Fibroblast of the aortic adventitia (primary cell): Measurements from ENCODE around the gene FAM81B. TPM values are rescaled to one million over a fixed set of nuclear protein-coding genes. Genes with fewer than 3 reads are reported as not detected.

Source experiments
- DNase-seq: peaks from one replicate; pipeline ENCODE4 v3.0.0-alpha.2; 2010; ENCODE audit warnings: low read depth
- H3K4me3 ChIP-seq: 2 replicates; pipeline ENCODE4 v1.5.1; 2011; ENCODE audit warnings: low read depth, mild to moderate bottlenecking, control low read depth, low read length, moderate library complexity
- CTCF ChIP-seq: IDR thresholded peaks from 2 replicates; pipeline ENCODE4 v1.5.1; 2011; ENCODE audit warnings: mild to moderate bottlenecking, low read length, control low read depth, inconsistent platforms; ENCODE audit not compliant: insufficient read depth
- total RNA-seq: library from RNA; depleted of rRNA; stranded (reverse); fragments of >200 nt; gene quantifications from 2 replicates; pipeline ENCODE4 v1.2.3, GENCODE V29; 2012; ENCODE audit warnings: low replicate concordance

FAM81B gene
- total RNA-seq, 1 donor: not detected

- TF ChIP-seq CTCF: no peak
- DNase-seq: no peak
- no peak overlapping the region for H3K4me3 ChIP-seq
Measured at GRCh38 chr5:95424016-95424415, 32.9 kb downstream of the FAM81B start.

DNA sequence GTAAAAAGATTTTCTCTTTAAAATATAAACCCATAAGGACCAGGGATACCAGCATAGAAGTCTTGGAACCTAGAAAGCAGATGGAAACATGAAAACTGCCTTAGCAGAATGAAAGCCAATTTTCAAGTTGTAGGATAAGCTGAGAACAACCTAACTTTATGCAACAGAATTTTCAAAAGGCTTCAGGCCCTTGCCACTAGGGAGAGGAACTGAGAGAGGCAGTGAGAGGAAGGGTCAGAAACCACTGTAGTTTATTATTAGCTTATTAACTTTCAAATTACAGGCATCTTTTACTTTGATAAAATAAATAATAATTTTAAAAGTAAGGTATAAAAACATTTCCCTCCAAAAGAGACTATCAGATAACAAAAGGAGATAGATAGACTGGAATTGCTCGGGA, 33.4 kb downstream of the FAM81B start:
- TF ChIP-seq CTCF: no peak
- no peak overlapping the region for H3K4me3 ChIP-seq
- DNase-seq: no peak

GRCh38 chr5:95426227-95426626, 35.1 kb downstream of the FAM81B start:
- no peak overlapping the region for H3K4me3 ChIP-seq
- DNase-seq: no peak
- TF ChIP-seq CTCF: no peak

DNA sequence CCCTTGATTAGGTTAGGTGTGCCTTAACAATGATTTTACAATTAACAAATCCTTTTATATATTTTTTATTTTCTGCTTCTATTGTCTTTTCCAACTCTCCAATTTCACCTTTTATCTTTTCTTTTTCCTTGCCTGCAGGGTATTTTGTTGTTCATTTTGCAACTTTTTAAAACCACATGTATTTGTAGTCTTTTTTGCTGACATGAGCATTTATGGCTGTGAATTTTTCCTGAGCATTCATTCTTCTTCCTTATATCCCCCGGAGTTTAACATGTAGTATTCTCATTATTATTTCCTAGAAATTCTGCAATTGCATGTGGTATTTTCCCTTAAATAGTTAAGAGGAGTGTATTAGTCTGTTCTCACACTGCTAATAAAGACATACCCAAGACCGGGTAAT, 41.6 kb downstream of the FAM81B start:
- TF ChIP-seq CTCF: no peak
- no peak for DNase-seq
- H3K4me3 ChIP-seq: no peak overlapping the region

GRCh38 chr5:95439801-95440493, 48.8 kb downstream of the FAM81B start:
- TF ChIP-seq CTCF: no peak
- no peak for DNase-seq
- H3K4me3 ChIP-seq: no peak overlapping the region

GRCh38 chr5:95440825-95441224, 49.7 kb downstream of the FAM81B start:
- DNase-seq: no peak
- no peak overlapping the region for H3K4me3 ChIP-seq
- no peak for TF ChIP-seq CTCF

GRCh38 chr5:95441636-95442035, 50.5 kb downstream of the FAM81B start:
- no peak overlapping the region for H3K4me3 ChIP-seq
- no peak for DNase-seq
- no peak for TF ChIP-seq CTCF
